Brain microvascular endothelial cell (primary cell): ENCODE data around the gene CYB5RL.

Experiments
- DNase-seq: peaks from one replicate; pipeline ENCODE4 v3.0.0-alpha.2; 2020
- H3K27ac ChIP-seq: fragments of 250-450 bp; sonication (Bioruptor Pico); 2 replicates; pipeline ENCODE4 v1.5.1; 2020; ENCODE audit warnings: mild to moderate bottlenecking, moderate library complexity
- H3K27me3 ChIP-seq: fragments of 250-450 bp; sonication (Bioruptor Pico); replicated peaks from 2 replicates; pipeline ENCODE4 v1.5.1; 2020; ENCODE audit warnings: mild to moderate bottlenecking
- H3K36me3 ChIP-seq: fragments of 250-450 bp; sonication (Bioruptor Pico); replicated peaks from 2 replicates; pipeline ENCODE4 v1.5.1; 2020; ENCODE audit warnings: mild to moderate bottlenecking
- H3K4me3 ChIP-seq: 2 replicates; pipeline ENCODE4 v1.5.1; 2011; ENCODE audit warnings: low read depth, mild to moderate bottlenecking, control low read depth, low read length, moderate library complexity
- CTCF ChIP-seq: IDR thresholded peaks from 2 replicates; pipeline ENCODE4 v1.5.1; 2011; ENCODE audit warnings: low read depth, mild to moderate bottlenecking, moderate library complexity, low read length, control low read depth, inconsistent platforms; ENCODE audit errors: missing control alignments
- in situ Hi-C: cut with HindIII; loops from 2 replicates; pipeline ENCODE4 v1.10.0; 2017; ENCODE audit warnings: low sequenced_read_pairs, low pct_ligation_motif_present

Gene CYB5RL

GRCh38 chr1:54244655-54245054 is 44.8 kb upstream of the CYB5RL start:
- Histone ChIP-seq H3K27ac (no peak overlapping the region), H3K4me3 (no peak overlapping the region), H3K36me3 (no peaks in the 10 kb centered on the region), H3K27me3 (no peaks in the 10 kb centered on the region)
- no peak for TF ChIP-seq CTCF
- in situ Hi-C loops, result no loop called here
- no peak for DNase-seq

DNA sequence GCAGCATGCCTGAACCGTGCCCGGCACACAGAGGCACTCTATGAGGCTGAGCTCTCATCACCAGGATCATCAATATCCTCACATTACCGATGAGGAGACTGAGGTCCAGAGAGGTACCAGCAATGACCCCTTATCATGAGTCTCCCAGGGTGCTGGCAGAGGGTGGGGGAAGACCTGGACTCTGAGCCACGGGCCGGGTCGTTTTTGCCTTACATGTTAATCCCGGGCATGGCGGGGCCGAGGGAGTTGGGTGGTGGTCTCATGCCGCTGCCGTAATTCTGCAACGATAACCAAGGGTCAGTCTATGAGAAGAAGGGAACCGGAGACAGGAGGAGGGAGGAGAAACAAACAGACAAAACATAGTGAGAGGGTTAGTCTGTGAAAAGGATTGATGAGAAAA is 43.2 kb upstream of the CYB5RL start:
- TF ChIP-seq CTCF, result no peak
- H3K27ac ChIP-seq, result no peak overlapping the region
- H3K4me3 ChIP-seq, result no peak overlapping the region
- DNase-seq, result no peak
- peaks cover 2% of the 10 kb centered on the region for H3K36me3 ChIP-seq
- no peaks in the 10 kb centered on the region for H3K27me3 ChIP-seq
- in situ Hi-C loops, result no loop called here

DNA sequence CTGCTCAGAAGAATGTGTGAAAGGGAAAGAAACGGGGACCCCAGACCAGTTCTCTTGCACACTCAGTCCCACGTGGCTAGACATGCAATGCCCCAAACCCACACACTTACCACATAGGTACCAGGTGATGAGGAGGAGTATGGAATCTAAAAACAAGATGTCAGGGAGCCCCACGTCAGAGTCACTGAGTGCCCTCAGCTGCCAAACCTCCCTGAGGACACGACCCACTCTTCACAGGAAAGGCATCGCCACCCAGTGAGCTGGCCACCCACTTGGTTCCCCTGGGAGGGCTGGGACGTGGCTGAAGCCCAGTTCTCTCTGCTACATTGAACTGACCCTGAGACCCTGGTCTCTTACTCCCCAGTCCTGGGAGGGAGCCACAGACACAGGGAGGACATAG is 41.5 kb upstream of the CYB5RL start:
- H3K27me3 ChIP-seq, result no peaks in the 10 kb centered on the region
- peaks cover 11% of the 10 kb centered on the region for H3K36me3 ChIP-seq
- in situ Hi-C loops, result no loop called here
- no peak overlapping the region for H3K4me3 ChIP-seq
- no peak for TF ChIP-seq CTCF
- no peak overlapping the region for H3K27ac ChIP-seq
- no peak for DNase-seq

- Histone ChIP-seq H3K27me3 (no peaks in the 10 kb centered on the region), H3K4me3 (no peak overlapping the region), H3K36me3 (peaks cover 12% of the 10 kb centered on the region), H3K27ac (no peak overlapping the region)
- no peak for TF ChIP-seq CTCF
- no peak for DNase-seq
- in situ Hi-C loops, result no loop called here
Measured at GRCh38 chr1:54240741-54241335, 41.0 kb upstream of the CYB5RL start.

- no peak overlapping the region for H3K27ac ChIP-seq
- H3K27me3 ChIP-seq, result no peaks in the 10 kb centered on the region
- peaks cover 12% of the 10 kb centered on the region for H3K36me3 ChIP-seq
- in situ Hi-C loops, result no loop called here
- H3K4me3 ChIP-seq, result no peak overlapping the region
- no peak for TF ChIP-seq CTCF
- DNase-seq, result no peak
Measured at GRCh38 chr1:54239631-54240031, 39.8 kb upstream of the CYB5RL start.

DNA sequence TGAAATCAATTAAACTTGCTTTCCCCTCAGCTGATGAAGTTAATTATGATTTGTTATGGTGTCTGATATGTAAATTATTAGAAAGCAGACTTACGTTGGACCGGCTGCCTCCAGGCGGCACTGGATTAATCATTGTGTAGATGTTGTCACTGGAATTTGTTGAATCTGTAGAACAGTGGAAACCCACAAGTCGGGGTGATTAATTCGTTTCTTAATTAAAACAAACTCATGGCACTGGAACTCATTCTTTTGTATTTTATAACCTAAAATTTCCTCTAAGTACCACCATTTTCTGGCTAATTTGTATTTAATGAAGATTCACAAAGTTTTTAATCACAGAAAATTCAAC is 39.2 kb upstream of the CYB5RL start:
- in situ Hi-C loops, result no loop called here
- peaks cover 12% of the 10 kb centered on the region for H3K36me3 ChIP-seq
- no peak for DNase-seq
- H3K27me3 ChIP-seq, result no peaks in the 10 kb centered on the region
- H3K27ac ChIP-seq, result no peak overlapping the region
- H3K4me3 ChIP-seq, result no peak overlapping the region
- TF ChIP-seq CTCF, result no peak
